ENCODE data around the gene BTG1.

BTG1 gene

DNA sequence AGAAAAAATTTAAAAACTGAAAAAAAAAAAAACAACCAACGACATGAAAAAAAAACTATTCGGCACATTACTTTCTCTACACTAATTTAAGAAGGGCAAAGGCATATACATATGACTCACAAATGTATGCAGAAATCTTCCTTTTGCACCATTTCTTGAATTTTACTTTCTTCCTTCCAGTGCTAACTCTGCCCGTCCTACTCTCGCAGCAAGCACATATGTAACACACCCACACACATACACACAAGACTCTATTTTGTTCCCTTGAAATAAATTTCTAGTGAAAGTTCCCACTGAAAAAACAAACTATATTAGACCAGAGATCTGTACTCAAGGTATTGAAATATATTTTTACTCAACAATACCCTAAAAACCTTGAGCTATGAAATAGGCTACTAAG, 14.6 kb downstream of the BTG1 start:
- no peak for DNase-seq

DNA sequence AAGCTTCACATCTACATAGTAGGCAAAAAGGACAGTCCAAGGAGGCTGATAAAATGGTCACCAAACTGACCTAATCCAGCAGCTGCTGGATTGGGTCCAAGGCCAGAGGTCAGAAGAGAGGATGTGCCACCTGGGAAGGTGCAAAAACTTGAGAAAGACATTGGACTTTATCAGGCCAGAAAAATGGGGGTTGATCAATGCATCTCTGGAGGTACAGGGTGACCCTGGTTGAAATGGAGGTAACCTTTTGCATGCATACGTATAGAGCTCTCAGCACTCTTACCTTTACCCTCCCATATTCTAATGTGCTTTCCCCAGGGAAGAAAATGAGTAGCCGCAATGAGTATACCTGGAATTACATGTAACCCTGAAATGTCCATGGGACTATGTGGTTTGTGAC, 16.0 kb downstream of the BTG1 start:
- no peak for DNase-seq

DNA sequence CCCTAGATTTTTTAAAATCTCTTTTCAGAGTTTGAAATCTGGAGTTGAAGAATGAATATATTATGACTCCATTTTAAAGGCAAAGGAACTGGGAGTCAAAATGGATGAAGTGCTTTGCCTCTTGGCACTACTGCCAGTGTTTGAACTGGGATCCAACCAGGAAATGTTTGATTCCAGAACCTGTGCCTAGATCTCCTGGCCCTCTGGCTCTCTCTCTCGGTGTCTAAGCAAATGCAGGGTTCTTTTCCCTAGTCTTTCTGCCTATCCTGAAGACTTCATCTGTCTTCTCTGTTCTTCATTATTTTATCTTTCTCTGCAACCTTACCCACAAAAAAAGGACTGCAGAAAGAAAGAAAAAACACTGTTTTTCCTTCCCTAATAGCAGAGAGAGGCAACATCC, 17.0 kb downstream of the BTG1 start:
- no peak for DNase-seq

DNA sequence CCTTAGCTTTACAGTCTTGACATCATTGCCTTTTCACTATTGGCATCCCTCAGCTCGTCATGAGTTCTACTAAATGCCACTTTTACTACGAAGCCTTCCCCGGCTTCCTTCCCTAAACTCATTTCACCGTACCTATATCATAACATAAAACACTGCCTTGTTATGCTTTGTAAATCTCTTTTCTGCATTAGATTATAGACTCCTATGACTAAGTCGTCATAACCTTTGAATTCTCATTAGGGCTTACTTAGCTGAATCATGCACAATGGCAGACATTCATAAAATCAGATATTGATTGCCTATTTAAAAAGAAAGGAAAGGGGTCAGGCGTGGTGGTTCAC, 21.0 kb downstream of the BTG1 start:
- no peak for DNase-seq

DNA sequence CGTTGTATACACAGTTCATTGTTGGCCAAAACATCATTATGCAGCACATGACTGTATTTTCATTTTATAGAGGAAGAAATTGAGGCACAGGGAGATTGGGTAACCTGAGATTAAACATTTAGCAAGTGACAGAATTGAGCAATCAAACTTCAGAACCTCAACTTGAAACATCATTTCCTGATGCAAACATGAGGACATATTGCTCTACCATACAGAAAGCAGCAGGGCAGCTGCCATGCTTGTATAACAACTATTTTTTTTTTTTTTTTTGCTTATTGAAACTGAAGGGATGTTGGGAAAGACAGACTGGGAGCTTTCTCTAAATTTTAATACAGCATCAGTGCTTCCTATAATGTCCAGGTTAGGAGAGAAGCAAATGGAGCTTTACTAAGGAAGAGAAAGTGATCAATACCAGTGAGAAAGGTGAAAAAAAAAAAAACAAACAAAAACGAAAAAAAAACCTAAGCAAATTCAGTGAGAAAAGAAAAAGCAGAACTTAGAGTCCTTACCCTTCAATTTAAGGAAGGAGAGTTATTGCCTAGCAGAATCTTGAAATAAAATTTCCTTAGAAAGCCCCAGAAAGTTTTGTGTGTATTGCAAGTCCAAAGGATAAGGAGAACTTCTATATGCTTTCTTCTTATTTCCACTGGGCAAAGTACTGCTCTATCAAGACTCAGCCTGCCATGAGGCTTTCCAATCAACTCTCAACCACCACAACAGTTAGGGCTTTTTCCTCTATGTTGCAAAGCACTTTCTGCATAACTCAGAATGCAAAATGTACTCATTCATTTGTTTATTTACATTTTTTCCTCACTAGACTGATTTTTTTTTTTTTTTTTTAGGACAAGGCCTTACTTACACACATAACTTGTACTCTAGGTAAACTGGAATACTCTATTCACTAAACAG, 21.6 kb downstream of the BTG1 start:
- no peak for DNase-seq

DNA sequence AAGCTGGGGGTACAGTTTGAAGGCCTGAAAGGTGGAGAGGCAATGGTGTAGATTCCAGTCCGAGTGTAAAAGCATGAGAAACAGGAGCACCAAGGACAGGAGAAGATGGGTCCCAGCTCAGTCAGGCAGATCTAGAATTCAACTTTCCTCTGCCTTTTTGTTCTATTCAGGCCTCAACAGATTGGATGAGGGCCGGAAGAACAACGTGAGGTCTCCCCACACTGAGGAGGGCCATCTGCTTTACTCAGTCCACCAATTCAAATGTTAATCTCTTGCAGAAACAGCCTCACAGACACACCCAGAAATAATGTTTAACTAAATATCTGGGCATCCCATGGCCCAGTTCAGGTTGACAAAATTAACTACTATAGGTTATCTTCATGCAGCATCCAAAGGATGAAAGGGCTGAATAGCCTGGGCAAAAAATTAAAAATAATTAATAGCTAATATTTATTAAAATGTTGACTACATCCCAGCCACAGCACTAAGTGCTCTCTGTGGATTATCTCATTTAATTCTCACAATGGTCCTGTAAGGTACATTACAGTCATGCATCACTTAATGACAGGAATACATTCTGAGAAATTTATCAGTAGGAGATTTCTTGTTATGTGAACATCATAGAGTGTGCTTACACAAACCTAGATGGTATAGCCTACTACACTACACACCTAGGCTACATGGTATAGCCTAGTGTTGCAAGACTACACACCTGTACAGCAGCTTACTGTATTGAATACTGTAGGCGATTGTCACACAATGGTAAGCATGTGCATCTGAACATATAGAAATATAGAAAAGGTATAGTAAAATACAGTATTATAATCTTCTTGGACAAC, 22.5 kb downstream of the BTG1 start:
- no peak for DNase-seq

DNA sequence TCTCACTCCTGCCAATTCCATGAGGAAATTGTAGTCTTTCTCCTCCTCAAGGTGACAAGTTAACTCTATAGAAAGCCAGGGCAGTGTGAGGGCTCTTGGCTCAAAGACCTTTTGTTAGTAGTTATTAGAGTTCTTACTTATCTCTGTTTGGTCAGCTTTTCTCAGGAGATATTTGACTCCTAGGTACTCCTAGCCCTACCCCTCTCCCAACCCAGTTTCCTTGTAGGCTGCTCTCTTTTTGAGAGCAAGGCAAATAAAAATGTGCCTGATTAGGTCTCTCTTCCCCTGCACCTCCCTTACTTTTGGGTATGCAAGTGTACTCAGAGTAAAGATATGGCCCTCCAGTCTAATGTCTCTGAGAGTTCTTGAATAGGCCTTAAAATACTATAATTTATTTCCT, 23.8 kb downstream of the BTG1 start:
- no peak for DNase-seq

DNA sequence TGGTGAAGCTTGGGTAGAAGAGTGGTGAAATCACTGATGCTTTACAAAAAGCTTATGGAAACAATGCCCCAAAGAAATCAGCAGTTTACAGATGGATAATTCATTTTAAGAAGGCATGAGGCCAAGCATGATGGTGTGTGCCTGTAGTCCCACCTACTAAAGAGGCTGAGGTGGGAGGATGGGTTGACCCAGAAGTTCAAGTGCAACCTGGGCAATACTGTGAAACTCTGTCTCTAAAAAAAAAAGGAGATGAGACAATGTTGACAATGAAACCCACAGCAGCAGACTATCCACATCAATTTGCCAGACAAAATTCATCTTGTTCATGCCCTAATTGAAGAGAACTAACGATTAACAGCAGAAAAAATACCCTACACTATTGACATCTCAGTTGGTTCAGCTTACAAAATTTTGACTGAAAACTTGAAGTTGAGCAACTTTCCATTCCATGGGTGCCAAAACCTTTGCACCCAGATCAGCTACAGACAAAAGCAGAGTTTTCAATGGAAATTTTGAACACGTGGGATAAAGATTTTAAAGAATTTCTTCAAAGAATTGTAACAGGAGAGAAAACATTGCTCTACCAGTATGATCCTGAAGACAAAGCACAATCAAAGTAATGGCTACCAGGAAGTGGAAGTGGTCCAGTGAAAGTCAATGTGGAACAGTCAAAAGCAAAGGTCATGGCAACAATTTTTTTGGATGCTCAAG, 26.7 kb downstream of the BTG1 start:
- DNase-seq, result no peak

DNA sequence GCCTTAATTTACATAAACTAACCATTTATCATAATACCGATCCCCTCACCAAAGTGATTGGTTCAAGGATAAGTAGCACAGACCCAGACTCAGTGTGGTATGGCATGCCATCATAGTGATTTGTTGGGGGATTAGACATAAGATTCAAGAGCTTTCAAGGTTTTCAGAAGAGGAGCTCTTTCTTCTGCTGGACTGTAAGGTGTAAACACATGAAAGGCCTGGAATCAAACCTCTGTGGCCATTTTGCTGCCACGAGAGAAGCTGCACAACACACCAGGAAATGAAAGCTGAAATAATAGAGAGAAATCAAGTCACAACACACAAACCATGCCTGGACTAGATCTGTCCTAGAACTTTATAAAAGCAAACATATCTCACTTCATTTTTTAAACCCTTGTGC, 30.8 kb downstream of the BTG1 start:
- no peak for DNase-seq

DNA sequence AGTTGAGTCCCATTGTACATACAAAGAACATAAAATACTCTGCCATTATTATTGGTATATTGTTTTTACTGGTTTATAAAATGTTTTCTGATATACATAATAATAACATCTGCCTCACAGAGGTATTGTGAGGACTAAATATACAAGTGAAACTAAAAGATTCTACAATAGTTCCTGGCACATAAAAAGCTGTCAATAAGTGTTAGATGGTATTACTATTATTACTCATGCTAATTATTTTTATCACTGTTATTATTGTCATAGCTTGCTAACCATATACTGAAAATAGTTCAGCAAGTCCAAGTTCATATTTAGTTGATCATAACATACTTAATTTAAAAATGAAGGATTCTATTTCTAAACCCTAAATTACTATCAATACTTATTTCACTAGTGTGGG, 34.4 kb downstream of the BTG1 start:
- no peak for DNase-seq

DNA sequence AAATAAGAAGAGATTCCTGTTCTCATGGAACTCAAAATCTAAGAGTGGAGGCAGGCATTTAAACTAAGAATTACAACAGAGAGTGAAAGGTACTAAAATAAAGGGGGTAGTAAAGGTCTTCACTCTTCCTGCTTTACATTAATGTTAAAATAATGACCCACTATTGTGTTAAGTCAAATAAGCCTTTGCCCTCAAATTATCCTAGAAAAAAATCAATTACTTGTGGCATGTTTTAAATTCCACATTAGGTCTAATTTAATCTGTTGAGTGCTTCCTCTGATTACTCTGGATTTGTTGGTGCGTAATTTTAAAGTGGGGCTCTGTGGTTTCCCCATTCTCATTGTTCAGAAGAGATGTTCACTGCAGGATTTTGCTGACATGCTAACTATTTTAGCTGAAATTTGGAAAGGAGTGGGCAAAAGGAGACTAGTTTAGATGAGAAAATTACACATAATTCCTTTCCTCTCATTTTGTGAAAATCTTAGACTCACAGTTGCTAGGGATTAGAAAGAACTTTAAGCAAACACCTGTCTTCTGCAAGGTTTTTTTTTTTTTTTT, 35.5 kb downstream of the BTG1 start:
- no peak for DNase-seq

DNA sequence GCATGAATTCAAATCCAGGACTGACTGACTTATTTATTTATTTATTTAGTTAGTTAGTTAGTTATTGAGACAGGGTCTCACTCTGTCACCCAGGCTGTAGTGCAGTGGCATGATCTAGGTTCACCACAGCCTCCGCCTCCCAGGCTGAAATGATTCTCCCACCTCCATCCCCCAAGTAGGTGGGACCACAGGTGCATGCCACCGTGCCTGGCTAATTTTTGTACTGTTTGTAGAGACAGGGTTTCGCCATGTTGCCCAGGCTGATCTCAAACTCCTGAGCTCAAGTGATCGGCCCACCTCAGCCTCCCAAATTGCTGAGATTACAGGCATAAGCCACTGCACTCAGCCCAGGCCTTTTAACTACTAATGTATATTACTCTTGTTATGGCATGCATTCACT, 36.0 kb downstream of the BTG1 start:
- DNase-seq, result no peak

DNA sequence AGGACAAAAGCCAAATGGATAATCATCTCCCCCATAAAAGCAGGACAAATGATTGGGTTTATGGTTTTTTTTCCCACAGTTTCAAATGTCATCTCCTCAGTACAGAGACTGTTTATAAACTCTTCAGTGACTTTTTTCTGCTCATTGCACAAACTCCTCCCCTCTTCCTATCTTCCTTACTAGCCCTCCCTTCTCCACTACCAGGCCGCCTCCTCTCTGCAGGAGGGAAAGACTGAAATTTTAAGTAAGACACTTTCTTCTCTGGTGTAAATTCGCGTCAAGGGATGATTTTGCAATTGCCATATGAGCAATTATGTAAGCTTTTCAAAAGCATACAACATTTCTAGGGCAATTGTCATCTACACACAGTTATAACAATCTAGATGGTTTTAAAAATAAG, 37.0 kb downstream of the BTG1 start:
- DNase-seq, result no peak

DNA sequence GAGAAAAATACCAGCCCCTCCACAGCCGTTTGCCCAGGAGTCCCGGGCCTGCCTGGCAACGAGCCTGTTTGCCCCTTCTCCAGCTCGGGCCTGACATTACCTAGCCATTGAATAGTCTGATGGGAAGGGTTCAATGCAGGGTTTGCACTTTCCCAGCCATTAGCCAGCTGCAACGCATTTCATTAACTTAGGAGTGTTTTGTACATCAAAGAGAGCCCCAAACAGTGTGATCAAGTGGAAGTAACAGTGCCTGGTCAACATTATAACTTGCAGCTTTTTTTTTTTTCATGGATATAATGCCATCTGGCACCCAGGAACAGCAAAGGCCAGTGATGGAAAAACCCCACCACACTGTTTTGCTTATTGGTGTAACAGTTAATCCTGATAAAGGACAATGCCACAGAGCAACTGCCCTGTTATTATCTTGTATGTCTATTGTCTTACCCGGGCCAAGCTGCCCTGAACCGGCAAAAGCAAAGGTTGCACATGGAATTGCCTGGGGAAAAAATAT, 38.0 kb downstream of the BTG1 start:
- DNase-seq, result no peak

DNA sequence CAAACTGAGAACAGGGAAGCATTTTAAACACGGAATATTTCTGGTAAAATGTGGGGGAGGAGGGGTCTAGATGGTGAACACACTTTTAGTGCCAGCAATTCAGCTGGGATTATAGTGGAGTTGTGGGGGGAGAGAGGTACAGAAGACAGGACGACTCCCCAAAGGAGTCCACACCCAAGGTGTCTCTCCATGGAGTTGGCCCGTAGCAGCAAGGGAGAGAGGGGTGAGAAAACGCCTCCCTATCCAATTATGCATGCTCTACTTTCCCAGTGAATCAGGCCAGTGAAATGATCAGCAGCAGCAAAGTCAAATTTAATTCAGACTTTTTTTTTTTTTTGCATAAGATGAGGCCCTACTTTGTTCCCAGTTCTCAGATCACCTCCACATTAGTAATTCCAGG, 38.6 kb downstream of the BTG1 start:
- no peak for DNase-seq

DNA sequence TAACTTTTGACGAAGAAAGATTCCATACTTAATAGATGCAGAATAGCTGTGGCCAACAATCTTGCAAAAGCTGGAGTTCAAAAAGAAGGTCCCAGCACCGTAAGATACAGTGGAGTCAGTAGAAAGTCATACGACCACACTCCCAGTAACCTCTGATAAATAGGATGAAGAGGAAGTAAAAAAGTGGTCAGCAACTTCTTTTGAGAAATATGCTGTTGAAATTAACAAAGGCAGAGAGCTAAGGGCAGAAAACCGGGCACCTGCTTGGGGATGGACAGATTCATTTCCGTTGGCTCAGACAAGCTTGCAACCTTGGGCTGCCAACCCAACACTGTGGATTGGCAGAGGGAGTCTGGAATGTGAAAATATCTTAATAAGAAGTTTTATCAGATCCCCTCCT, 40.0 kb downstream of the BTG1 start:
- no peak for DNase-seq

DNA sequence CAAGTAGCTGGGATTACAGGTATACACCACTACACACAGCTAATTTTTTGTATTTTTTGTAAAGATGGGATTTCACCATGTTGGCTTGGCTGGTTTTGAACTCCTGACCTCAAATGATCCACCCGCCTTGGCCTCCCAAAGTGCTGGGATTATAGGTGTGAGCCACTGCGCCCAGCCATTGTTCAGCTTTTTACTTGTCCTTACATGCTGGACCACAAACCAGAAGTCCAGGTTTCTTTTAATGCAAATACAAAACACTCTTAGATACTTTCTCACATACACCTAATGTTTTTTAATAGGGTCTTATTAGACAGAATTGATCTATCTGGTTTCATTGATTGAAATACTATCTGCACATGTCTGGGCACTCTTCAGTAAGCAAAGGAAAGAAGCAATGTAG, 40.5 kb downstream of the BTG1 start:
- no peak for DNase-seq

DNA sequence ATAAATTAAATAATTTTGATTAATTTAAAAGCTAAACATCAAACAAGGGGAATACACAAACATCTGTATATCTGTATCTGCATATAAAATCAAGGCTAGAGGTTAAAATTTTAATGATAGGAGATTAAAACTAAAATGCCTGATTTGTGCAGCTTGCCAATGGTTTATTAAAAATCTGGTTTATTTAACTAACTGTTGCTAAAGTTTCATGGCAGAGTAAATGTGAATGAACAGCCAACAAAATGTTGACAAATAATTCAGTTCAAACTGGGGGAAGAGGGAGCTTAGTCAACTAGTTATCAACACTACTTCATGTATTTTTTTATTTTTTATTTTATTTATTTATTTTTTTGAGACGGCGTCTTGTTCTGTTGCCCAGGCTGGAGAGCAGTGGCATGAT, 43.0 kb downstream of the BTG1 start:
- no peak for DNase-seq

DNA sequence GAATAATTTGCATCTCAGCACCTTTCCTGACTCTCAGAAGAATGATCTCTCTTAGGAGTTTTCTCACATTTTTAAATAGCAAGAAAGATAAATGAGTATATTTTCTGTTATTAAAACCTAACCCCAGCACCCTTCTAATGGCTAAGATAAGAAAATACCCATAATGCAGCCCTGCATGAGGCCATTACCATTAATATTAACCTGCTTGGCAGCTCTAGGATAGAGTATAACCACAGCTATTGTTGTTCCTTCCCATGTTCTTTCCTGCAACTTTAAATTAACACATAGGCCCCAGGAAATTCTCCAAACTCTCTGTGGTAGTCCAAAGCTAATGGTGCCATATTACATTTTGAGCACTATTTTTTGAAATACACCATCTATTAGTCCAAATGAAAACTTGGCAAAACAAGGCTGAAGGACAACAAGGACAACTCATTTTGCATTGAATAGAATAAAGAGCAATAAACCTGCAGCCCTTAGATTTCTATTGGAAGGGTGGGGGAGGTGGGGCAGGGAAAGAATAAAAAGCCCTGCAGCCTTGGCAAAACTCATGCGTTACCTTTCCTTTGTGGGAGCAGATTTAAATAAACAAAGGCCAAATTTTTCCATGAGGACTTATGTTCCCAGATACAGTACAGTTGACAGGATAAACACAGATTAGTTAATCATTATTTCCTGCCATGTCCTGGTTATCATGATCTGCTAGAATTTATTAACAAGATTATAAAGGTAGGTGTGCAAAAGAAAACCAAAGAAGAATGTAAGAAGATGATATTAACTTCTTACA, 46.9 kb downstream of the BTG1 start:
- DNase-seq, result no peak

DNA sequence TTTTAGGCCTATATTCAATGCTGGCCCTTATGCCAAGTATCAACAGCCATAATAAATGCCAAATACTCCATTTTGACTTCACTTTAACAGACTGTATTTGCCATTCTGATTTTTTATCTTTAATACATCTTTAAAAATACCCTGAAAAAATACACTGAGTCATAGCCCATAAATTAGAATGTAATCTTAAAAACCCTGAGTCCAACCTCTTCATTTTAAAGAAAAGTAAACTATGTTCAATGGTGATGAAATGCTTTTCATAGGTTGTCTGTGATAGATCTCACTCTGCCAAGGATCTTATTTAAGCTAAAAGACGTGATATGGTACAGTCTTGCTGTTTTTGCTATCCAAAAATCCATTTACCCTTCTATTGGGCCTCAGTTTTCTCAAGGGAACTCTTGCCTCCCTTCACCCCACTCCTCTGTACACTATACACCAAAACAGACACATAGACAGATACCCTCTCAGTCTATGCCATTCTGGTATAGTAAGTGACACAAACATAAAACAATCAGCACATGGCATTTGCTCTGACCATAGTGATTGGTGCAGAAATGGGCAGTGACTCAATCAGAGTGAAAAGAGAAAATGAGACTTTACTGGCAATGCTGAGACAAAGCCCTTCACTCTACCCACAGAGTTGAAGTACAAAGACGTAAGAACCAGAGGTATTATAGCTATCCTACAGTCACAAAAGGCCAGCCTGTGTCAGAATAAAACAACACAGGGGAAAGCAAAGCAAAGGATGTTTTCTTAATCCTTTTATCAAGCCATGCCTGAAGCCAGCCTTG, 49.1 kb downstream of the BTG1 start:
- no peak for DNase-seq

DNA sequence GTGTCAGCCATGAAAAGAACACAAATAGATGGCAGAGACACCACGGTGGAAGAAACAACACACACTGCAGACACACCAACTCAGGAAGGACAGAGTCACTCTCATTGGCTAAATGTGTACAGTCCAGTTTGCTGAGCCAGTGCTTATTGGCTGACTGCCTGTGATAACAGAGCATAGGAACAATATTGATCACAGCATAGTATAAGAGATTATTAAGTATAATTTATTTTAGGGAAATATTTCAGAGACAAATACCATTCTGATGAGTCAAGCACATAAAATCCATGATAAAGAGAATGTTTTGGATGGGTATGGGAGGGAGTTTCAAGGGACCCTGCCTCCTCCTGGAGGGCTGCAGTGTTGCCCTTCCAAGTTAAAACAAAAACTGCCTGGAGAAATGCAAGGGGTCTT, 50.9 kb downstream of the BTG1 start:
- no peak for DNase-seq
